ENCODE results near the gene JMJD7.

Gene JMJD7

DNA sequence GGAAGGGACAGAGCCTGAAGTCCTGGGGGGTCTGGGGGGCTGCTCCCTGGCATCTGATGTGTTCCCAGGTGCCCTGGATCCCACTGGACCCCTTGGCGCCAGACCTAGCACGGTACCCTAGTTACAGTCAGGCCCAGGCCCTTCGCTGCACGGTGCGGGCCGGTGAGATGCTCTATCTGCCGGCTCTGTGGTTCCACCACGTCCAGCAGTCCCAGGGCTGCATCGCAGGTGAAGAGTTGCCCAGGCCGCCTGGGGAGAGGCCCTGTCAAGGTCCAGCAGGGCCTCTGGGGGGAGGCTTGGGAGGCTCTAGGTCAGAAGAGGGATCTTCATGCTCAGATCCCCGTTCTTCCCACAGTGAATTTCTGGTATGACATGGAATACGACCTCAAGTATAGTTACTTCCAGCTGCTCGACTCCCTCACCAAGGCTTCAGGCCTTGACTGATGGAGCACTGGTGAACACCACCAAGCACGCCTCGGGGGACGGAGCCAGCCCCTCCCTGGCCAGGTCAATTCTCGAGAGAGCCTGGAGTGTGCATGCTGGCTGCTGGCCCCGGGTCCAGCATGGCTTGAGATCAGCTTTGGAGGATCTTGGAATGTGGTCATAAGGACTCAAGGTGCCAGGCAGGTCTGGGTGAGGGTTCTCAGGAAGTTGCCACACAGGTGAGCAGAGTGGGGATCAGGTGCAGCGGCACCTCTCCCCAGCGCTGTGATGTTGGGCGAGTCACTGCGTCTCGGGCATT is 9.0 kb downstream of the JMJD7 start:
- no peak for TF ChIP-seq ZNF274 (IDR thresholded peaks at IDR 0.05; ENCODE audit: low read depth, low read length)
- H3K4me3 ChIP-seq (ENCODE audit: low read length): no peak overlapping the region

DNA sequence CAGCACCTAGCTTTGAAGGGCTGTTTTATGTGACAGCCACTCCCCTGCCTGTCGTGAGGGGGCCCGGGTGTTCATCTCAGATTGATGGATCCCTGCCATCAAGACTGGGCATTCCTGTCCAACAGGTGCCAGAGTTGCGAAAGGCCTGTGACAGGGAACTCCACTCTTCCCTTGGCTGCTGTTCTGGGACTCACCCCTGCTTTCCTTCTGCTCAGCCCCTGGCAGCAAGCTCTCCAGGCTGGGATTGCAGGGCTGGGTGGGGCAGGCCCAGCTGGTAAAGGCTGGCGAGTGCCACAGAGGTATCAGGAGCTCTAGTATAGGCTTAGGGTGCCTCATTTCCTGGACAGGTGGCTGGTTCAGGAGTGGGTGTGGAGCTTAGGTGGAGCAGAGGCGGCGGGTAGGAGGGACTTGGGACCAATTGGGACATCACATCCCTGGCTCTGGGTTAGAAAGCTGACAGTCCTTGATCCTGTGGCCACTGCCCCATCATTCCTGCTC is 10.6 kb downstream of the JMJD7 start, which contains the start of gene PLA2G4B:
Gene PLA2G4B, plus strand, starts transcription at position 448 of the 498 bp plus-strand sequence. CDS start 67 bp downstream, outside the sequence.
- no peak within 1 kb of the TSS for H3K4me3 ChIP-seq (ENCODE audit: low read length)
- TF ChIP-seq ZNF274 (IDR thresholded peaks at IDR 0.05; ENCODE audit: low read depth, low read length): no peak

DNA sequence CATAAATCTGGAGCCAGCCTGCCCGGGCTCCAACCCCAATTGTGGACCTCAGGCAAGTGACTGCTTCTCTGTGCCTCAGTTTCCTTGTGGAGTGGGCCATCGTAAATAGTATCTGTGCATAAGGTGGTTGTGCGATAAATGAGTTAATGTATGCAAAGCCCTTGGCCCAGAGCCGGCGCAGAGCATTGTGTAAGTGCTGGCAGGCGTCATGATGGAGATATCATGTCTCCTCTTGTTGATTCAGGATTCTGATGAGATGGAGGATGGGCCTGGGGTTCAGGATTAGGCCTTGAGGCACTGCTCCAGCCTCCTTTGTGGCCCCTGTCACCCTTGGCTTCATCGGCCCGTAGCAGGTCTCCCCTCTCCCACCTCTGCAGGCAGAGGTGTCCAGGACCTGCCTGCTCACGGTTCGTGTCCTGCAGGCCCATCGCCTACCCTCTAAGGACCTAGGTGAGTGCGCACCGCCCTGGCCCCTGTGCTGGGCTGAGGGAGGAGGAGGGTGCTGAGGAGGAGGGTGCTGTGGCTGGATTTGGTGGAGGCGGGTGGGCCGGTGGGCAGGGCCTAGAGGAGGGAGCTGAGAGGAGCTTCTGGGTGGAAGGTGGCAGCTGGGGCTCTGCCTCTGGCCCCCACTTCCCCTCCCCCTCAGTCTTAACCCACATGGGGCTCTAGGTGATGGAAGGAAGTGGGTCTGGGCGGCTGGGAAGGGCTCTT is 12.0 kb downstream of the JMJD7 start:
- H3K4me3 ChIP-seq (ENCODE audit: low read length): no peak overlapping the region

DNA sequence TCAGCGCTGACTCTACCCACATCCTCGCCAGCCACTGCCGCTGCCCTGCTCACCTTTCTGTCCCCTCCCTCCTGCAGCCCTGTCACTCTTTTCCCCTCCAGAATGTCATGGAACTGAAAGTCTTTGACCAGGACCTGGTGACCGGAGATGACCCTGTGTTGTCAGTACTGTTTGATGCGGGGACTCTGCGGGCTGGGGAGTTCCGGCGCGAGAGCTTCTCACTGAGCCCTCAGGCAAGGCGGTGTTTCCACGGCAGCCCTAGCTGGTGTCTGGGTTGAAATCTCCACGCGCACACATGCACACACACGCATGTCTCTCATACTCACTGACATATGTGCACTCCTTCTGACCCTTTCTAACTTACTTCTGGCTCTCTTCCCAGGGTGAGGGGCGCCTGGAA is 12.8 kb downstream of the JMJD7 start:
- no peak overlapping the region for H3K4me3 ChIP-seq (ENCODE audit: low read length)
- no peak for TF ChIP-seq ZNF274 (IDR thresholded peaks at IDR 0.05; ENCODE audit: low read depth, low read length)

More for the DNA sequence above, 12.0 kb downstream of the JMJD7 start:
- TF ChIP-seq ZNF274 (IDR thresholded peaks at IDR 0.05; ENCODE audit: low read depth, low read length): no peak

DNA sequence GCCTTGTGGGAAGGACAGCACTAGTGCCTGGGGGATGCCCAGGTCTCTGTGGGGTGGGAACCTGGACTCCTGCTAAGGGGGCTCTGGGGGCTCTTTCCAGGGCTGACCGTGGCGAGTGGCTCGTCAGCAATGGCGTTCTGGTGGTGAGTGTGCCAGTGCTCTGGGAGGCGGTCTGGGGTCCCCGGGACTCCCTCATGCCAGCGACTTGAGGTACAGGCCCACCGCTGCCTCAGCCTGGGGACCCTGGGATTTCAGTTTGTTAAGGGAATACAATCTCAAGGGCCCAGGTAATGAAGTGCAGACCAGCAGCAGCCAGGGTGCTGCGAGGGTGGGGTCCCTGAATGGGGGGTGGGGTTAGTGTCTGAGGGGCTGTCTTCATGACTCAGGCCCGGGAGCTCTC is 13.2 kb downstream of the JMJD7 start:
- no peak for TF ChIP-seq ZNF274 (IDR thresholded peaks at IDR 0.05; ENCODE audit: low read depth, low read length)
- no peak overlapping the region for H3K4me3 ChIP-seq (ENCODE audit: low read length)

DNA sequence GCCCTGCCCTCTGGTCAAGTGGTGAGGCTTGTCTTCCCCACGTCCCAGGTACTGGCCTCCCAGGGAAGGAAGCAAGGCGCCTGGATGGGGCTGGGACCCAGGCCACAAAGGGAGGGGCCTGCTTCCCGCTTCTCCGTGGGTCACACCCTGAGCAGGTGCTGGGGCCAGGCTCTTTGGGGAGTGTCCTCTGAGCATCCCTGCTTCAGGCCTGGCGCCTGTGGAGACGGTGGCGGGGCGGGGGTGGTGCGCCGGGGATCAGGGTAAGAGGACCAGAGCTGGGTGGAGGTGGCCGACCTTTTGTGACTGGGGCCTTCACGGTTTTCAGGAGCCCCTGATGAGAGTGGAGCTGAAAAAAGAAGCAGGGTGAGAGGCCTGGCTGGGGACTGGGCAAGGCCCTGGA is 14.3 kb downstream of the JMJD7 start:
- H3K4me3 ChIP-seq (ENCODE audit: low read length): no peak overlapping the region
- TF ChIP-seq ZNF274 (IDR thresholded peaks at IDR 0.05; ENCODE audit: low read depth, low read length): no peak

DNA sequence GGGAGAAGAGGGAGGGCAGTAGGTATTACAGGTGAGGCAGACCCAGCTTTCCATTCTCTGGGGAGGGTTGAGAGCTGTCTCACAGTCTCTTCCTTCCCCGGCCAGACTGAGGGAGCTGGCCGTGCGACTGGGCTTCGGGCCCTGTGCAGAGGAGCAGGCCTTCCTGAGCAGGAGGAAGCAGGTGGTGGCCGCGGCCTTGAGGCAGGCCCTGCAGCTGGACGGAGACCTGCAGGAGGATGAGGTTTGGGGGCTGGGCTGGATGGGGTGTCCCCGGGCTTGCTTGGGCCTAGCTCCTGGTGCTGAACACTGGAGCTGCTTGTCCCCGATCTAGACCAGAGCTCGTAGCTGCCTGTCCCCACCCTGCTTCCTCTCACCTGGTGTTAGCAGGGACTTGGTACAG is 15.7 kb downstream of the JMJD7 start:
- H3K4me3 ChIP-seq (ENCODE audit: low read length): no peak overlapping the region
- no peak for TF ChIP-seq ZNF274 (IDR thresholded peaks at IDR 0.05; ENCODE audit: low read depth, low read length)

DNA sequence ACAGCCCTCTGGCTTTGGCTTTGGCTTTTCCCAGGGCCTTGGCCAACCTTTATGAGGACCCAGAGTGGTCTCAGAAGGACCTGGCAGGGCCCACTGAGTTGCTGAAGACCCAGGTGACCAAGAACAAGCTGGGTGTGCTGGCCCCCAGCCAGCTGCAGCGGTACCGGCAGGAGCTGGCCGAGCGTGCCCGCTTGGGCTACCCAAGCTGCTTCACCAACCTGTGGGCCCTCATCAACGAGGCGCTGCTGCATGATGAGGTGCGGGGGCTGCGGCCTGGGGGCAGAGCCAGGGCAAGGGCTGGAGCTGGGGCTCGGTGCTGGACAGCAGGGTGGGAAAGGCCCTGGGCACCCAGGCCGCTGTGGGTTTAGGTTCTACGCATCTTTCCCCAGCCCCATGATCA is 16.9 kb downstream of the JMJD7 start:
- no peak overlapping the region for H3K4me3 ChIP-seq (ENCODE audit: low read length)
- TF ChIP-seq ZNF274 (IDR thresholded peaks at IDR 0.05; ENCODE audit: low read depth, low read length): no peak

DNA sequence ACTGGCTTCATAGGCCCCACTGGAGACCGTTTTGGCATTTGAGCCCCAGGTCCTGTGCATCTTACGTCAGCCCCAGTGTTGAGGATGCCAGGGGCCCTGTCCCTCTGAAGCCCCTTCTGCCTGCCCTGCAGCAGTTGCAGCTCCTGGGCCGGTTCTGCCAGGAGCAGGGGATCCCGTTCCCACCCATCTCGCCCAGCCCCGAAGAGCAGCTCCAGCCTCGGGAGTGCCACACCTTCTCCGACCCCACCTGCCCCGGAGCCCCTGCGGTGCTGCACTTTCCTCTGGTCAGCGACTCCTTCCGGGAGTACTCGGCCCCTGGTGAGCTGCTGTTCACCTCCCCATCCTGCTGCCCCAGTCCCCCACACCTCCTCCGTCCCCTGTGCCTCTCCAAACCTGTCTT is 19.3 kb downstream of the JMJD7 start:
- no peak for TF ChIP-seq ZNF274 (IDR thresholded peaks at IDR 0.05; ENCODE audit: low read depth, low read length)

DNA sequence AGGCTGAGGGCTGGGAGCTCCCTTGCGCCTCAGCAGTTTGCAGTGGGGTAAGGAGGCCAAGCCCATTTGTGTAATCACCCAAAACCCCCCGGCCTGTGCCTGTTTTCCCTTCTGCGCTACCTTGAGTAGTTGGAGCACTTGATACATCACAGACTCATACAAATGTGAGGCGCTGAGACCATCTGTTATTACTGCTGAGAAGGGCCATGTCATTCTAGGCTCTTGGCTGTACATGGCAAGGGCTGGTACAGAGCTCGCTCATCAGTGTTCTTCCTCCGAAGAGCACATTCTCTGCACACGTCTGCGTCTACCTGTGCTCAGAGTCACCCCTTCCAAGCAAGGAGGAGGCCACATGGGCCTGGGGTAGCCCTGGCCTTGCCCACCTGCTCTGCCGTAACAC is 20.1 kb downstream of the JMJD7 start:
- no peak overlapping the region for H3K4me3 ChIP-seq (ENCODE audit: low read length)
- TF ChIP-seq ZNF274 (IDR thresholded peaks at IDR 0.05; ENCODE audit: low read depth, low read length): no peak

More for the DNA sequence above, 19.3 kb downstream of the JMJD7 start:
- H3K4me3 ChIP-seq (ENCODE audit: low read length): no peak overlapping the region

DNA sequence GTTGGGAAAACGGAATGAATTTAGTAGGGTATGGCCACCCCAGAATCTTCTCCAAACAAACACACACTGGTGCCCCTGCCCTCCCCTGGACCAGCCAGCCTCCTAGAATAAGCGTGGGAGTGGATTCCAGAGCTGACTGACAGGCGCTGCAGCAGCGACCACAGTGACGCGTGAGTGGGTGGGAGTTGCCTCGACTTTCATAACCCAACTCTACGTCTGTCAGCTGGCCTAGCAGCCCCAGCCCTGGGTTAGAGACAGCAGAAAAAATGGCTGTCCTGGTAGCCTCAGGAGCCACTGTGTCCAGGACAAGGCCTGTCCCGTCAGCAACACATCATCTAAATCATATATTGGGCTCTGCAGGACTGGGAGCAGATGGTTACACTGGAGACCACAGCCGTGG is 20.7 kb downstream of the JMJD7 start:
- TF ChIP-seq ZNF274 (IDR thresholded peaks at IDR 0.05; ENCODE audit: low read depth, low read length): no peak
- H3K4me3 ChIP-seq (ENCODE audit: low read length): no peak overlapping the region

DNA sequence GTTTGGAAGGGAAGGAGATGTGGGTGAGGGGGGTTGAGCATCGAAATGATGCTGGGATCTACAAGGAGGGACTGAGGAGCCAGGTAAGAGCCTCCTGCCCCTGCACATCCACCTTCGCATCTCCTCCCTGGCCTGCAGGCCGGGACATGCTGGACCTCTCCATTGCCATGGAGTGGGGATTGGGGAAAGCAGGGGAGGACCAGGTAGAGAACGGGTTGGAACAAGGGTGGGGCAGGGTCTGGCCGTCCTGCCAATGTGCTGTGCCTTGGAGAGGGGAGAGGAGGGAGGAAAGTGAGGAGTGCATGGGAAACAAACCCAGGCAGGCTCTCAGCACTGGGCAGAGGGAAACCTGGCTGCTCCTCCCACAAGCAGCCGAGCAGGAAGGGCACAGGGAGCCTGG is 21.3 kb downstream of the JMJD7 start:
- H3K4me3 ChIP-seq (ENCODE audit: low read length): no peak overlapping the region
- TF ChIP-seq ZNF274 (IDR thresholded peaks at IDR 0.05; ENCODE audit: low read depth, low read length): no peak

DNA sequence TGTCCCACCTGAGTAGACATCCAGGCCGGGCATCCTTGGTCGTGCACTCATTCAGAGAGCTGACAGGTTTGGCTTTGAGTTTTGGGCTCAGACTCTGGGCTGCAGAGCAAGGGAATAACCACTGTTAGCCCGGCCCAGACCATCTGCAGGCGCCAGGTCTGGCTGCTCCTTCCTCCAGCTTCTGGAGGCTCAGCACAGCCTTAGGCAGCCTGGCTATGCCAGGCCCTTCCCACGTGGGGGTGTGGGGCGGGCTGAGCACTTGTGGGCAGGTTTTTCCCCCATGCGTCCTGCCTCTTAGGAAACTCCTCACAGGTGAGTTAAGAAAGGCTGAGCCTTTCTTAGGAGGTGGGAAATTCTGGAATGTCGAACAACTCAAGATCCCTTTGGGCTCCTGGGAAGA is 22.0 kb downstream of the JMJD7 start:
- H3K4me3 ChIP-seq (ENCODE audit: low read length): no peak overlapping the region
- TF ChIP-seq ZNF274 (IDR thresholded peaks at IDR 0.05; ENCODE audit: low read depth, low read length): no peak

DNA sequence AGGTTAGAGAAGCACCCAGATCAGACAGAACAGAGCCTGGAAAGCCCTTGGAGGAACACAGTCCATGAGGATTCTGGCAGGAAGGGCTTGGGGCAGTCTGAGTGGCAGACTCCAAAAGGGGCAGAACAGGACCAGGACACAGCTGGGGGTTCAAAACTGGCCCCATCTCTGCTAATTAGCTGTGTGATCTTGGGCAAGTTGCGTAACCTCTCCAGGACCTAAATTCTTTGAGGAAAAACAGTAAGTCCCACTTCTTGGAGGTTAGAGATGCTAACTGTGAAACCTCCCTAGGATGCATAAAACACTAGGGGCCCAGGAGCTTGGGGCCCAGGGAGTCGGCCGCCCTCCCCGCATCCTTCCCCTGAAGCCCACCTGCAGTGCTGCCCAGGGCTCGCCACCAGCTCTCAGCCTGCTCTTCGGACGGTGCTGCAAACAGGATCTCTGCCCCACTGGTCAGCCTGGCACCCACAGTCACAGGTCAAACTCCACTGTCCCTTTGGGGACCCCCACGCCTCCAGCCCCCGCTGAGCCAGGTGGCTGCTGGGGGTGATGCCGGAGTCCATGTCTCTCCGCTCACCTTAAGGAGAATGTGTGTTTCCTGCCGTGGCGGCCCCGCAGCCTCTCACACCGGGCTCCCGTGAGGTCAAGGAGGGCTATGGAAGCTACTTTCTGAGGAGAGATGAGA is 22.7 kb downstream of the JMJD7 start:
- TF ChIP-seq ZNF274 (IDR thresholded peaks at IDR 0.05; ENCODE audit: low read depth, low read length): no peak
- no peak overlapping the region for H3K4me3 ChIP-seq (ENCODE audit: low read length)

DNA sequence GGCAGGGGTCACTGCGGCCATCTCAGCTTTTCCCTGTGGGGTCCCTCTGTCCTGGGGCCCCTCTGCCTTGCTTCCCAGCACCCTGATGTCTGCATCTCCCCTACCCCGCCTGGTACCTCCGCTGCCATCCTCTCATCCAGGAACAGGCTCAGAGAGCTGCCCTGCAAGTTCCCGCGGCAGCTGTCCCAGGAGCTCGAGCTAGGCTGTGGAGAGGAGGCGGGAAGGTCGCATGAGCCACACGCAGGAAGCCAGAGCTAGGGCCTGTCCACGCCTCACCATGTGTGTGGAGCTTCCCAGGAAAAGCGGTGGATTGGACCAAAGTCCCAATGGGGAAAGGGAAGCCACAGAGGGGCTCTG is 23.3 kb downstream of the JMJD7 start:
- TF ChIP-seq ZNF274 (IDR thresholded peaks at IDR 0.05; ENCODE audit: low read depth, low read length): no peak
- no peak overlapping the region for H3K4me3 ChIP-seq (ENCODE audit: low read length)

Measured in GM08714 (cell line).